SH-SY5Y (cell line): Measurements from ENCODE around the gene METTL22.

ENCODE experiments used
- GATA2 ChIP-seq: IDR thresholded peaks from 2 replicates; pipeline ENCODE4 v1.6.1; 2011; ENCODE audit warnings: mild to moderate bottlenecking, low read depth, low read length
- GATA3 ChIP-seq: IDR thresholded peaks from 2 replicates; pipeline ENCODE4 v1.6.1; 2011; ENCODE audit warnings: low read depth, mild to moderate bottlenecking, low read length, moderate library complexity

DNA sequence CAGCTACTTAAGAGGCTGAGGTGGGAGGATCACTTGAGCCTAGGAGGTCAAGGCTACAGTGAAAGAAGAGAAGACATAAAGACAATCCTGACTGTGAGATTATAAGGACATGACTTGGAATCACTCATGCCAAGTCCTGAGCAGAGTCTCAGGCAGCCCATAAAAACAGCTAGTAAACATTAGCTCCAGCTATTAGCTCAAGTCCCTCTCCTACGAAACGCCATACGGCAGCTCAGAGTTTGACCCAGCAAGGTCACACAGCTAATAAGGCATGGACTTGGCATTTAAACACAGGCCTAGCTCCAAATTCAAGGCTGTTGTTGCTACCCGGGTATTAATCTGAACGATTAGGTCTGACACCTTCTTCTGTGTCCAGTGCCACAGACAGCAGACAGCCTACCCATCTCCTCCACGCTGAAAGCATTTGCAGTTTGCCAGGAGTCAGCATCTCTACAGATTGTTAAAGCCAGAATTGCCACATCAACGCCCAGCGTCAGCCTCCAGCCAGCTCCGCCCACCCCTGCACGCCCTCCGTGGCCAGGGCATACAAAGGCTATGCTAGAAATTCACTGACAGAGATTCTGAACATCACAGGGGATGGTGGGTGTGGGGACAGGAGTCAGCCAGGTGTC, 21.2 kb upstream of the METTL22 start:
- TF ChIP-seq GATA3 = no peak
- TF ChIP-seq GATA2 = no peak
